HG03045 (cell line): ENCODE data around the gene UPK3BL2.
"Not testable (repeated sequence)": the region's sequence is repeated elsewhere in the genome, so short reads cannot be mapped to it uniquely, and the experiment has no call there.

ENCODE experiments used
- ATAC-seq: cut with Tn5 transposase; IDR thresholded peaks from one replicate; pipeline ENCODE4 v1.9.1; 2021; ENCODE audit warnings: mild to moderate bottlenecking, moderate library complexity; ENCODE audit not compliant: unreplicated experiment

Gene UPK3BL2

GRCh38 chr7:102543596-102543995 is at the start of gene UPK3BL2:
Gene UPK3BL2 (minus strand): TSS chr7:102543696. CDS start chr7:102543636, 60 bp downstream.
- not testable (repeated sequence) for ATAC-seq

GRCh38 chr7:102592477-102593019 is 49.1 kb upstream of the UPK3BL2 start:
- ATAC-seq, result peak; percentile 52

GRCh38 chr7:102589857-102590256 is 46.4 kb upstream of the UPK3BL2 start:
- ATAC-seq, result not testable (repeated sequence)

- not testable (repeated sequence) for ATAC-seq
Measured at GRCh38 chr7:102583495-102583894, 40.0 kb upstream of the UPK3BL2 start.

- ATAC-seq, result not testable (repeated sequence)
Measured at GRCh38 chr7:102581722-102582121, 38.2 kb upstream of the UPK3BL2 start.

GRCh38 chr7:102578486-102578885 is 35.0 kb upstream of the UPK3BL2 start:
- not testable (repeated sequence) for ATAC-seq

- ATAC-seq, result not testable (repeated sequence)
Measured at GRCh38 chr7:102577315-102578240, 34.1 kb upstream of the UPK3BL2 start.

- ATAC-seq, result not testable (repeated sequence)
Measured at GRCh38 chr7:102576363-102576762, 32.9 kb upstream of the UPK3BL2 start.

GRCh38 chr7:102574607-102575006 is 31.1 kb upstream of the UPK3BL2 start:
- ATAC-seq, result not testable (repeated sequence)

- ATAC-seq, result peak; percentile 90
Measured at GRCh38 chr7:102572261-102573239, 29.1 kb upstream of the UPK3BL2 start, which contains the start of gene POLR2J3. Gene POLR2J3 (minus strand): TSS chr7:102572583. CDS start chr7:102572521, 62 bp downstream.

GRCh38 chr7:102568620-102569019 is 25.1 kb upstream of the UPK3BL2 start:
- not testable (repeated sequence) for ATAC-seq

GRCh38 chr7:102550808-102551422 is 7.4 kb upstream of the UPK3BL2 start, which contains the start of gene SPDYE2:
Gene SPDYE2 (plus strand): TSS chr7:102551226. CDS start chr7:102553256, 2,030 bp downstream.
- ATAC-seq, result not testable (repeated sequence)

- peak; percentile 65 for ATAC-seq
Measured at GRCh38 chr7:102546353-102546752, 2.9 kb upstream of the UPK3BL2 start.

- not testable (repeated sequence) for ATAC-seq
Measured at GRCh38 chr7:102545288-102545687, 1.8 kb upstream of the UPK3BL2 start.

- not testable (repeated sequence) for ATAC-seq
Measured at GRCh38 chr7:102544372-102544771, 876 bp upstream of the UPK3BL2 start.

GRCh38 chr7:102542771-102543170 is 725 bp downstream of the UPK3BL2 start:
- ATAC-seq, result not testable (repeated sequence)

- not testable (repeated sequence) for ATAC-seq
Measured at GRCh38 chr7:102542083-102542482, 1.4 kb downstream of the UPK3BL2 start.

GRCh38 chr7:102540604-102541003 is 2.9 kb downstream of the UPK3BL2 start:
- ATAC-seq, result not testable (repeated sequence)

GRCh38 chr7:102535062-102535615 is 8.4 kb downstream of the UPK3BL2 start:
- not testable (repeated sequence) for ATAC-seq

GRCh38 chr7:102532127-102532526 is 11.4 kb downstream of the UPK3BL2 start:
- ATAC-seq, result not testable (repeated sequence)
